GM12873 (cell line): ENCODE data around the gene SLC6A3.

Experiments
- TF ChIP-seq, protein P1 (sequence below): IDR thresholded peaks from 2 replicates; pipeline ENCODE4 v1.5.1; 2012; ENCODE audit warnings: low read depth, mild to moderate bottlenecking, moderate library complexity, low read length, control low read depth; ENCODE audit not compliant: insufficient read depth; ENCODE audit errors: missing control alignments

Gene SLC6A3

GRCh38 chr5:1477341-1477740 is 32.1 kb upstream of the SLC6A3 start:
- TF ChIP-seq, protein P1, sequence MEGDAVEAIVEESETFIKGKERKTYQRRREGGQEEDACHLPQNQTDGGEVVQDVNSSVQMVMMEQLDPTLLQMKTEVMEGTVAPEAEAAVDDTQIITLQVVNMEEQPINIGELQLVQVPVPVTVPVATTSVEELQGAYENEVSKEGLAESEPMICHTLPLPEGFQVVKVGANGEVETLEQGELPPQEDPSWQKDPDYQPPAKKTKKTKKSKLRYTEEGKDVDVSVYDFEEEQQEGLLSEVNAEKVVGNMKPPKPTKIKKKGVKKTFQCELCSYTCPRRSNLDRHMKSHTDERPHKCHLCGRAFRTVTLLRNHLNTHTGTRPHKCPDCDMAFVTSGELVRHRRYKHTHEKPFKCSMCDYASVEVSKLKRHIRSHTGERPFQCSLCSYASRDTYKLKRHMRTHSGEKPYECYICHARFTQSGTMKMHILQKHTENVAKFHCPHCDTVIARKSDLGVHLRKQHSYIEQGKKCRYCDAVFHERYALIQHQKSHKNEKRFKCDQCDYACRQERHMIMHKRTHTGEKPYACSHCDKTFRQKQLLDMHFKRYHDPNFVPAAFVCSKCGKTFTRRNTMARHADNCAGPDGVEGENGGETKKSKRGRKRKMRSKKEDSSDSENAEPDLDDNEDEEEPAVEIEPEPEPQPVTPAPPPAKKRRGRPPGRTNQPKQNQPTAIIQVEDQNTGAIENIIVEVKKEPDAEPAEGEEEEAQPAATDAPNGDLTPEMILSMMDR = no peak

DNA sequence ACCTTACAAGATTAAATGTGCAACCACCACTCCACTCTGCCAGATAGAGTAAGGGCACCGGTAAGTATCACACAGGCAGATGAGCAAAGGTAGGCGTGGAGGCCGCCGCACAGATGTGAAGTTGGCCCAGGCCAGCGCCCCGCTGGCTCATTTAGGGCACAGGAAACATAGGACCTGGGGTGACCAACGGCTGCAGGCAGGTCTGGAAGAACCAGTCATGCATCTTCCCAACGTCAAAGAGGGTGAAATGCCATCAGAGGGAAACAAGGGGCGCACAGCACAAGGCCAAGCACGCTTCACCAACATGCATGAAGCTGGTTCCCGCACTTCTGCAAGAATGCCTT is 31.7 kb upstream of the SLC6A3 start:
- TF ChIP-seq, protein P1 = no peak

- TF ChIP-seq, protein P1 = no peak
Measured at GRCh38 chr5:1476181-1476966, 31.1 kb upstream of the SLC6A3 start.

DNA sequence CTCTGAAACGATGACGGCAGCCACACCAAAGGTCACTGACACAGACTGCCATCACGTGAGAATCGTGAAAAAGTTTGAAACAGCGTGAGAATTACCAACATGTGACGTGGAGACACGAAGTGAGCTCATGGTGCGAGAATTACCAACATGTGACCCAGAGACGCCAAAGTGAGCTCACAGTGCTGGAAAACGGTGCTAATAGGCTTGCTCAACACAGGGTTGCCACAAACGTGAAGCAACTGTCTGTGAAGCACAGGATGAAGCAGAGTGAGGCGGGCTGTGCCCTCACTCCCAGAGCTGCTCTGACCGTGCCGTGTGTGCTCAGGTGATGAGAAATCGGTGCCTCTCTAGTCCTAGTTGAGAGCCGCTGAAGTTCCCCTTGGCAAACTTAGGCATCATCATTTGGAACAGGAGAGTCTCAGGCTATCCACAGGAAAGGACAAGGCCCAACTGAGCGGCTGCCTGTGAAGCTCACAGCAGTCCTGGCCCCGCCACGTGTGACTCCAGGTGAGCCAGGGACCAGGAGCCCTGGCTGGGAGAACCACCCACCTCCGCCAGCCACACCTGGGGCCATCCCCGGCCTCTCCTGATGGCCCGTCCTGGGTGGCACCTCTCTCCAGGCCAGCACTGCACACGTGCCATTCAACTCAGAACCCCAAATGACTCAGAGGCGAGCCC is 29.8 kb upstream of the SLC6A3 start:
- TF ChIP-seq, protein P1 = no peak

DNA sequence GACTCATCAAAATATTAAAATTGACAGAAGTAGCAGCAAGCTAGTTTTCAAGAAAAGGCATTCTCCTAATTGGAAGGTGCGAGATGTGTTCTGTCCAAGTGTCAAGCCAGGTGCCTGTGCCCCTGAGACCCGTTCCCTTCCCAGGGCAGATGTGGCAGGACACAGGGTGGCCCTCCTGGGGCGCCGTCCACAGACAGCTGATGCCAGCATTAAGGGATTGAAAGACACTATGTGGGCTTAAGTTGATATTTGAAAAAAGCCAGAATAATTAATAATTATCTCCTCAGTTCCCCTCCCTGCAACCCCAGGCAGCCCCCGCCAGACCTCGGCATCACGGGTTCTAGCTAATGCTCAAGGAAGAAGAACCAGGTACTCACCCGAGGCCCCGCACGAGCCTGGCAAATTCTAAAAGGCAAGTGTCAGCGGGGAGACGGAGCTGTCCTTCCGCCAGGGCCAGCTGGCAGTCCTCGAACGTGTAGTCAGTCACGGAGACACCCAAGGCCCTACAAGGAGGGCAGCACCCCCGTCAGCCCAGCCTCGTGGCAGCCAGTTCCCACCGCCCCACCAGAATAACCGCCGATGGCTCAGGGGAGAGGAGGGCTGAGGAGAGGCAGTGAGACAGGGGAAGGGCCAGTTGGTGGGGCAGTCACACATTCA is 29.1 kb upstream of the SLC6A3 start:
- TF ChIP-seq, protein P1 = no peak

DNA sequence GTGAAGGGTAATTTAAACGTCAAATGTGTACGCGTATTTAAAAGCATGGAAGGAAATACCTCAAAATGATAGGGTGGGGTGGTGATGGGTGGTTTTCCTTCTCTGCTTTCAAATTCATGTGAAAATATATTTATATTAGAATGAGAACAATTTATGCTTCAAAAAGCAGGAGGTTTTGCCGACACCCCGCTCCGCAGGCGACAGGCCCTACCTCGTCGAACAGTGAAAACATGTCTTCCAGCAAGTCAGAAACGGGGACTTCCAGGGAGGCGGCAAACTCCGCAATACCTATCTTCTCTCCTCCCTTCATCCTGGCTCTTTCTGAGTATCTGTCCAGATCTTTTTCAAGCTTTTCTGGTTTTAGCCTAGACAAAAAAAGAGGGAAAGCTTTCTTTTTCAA is 28.5 kb upstream of the SLC6A3 start:
- TF ChIP-seq, protein P1 = no peak

- TF ChIP-seq, protein P1 = no peak
Measured at GRCh38 chr5:1472964-1473628, 27.9 kb upstream of the SLC6A3 start.
